Effector memory CD4-positive, alpha-beta T cell (primary cell): Measurements from ENCODE around the gene DDX46.
"Not testable (repeated sequence)": the region's sequence is repeated elsewhere in the genome, so short reads cannot be mapped to it uniquely, and the experiment has no call there.

ENCODE experiments used
- DNase-seq, 3 donors: peaks; one replicate each; pipeline ENCODE4 v3.0.0-alpha.2; 2020
- H3K27ac ChIP-seq: 2 replicates; pipeline ENCODE4 v1.7.0; 2013; ENCODE audit warnings: mild to moderate bottlenecking, low read length, moderate library complexity; ENCODE audit not compliant: insufficient read depth, poor library complexity, severe bottlenecking
- H3K27me3 ChIP-seq: replicated peaks from 2 replicates; pipeline ENCODE4 v1.7.0; 2013; ENCODE audit warnings: mild to moderate bottlenecking, low read length; ENCODE audit not compliant: insufficient read depth, control insufficient read depth, poor library complexity, severe bottlenecking
- H3K36me3 ChIP-seq: 2 replicates; pipeline ENCODE4 v1.7.0; 2013; ENCODE audit warnings: mild to moderate bottlenecking, low read length, moderate library complexity; ENCODE audit not compliant: control insufficient read depth, insufficient read depth
- H3K4me1 ChIP-seq: 2 replicates; pipeline ENCODE4 v1.7.0; 2013; ENCODE audit warnings: low read length, mild to moderate bottlenecking; ENCODE audit not compliant: control insufficient read depth, insufficient read depth, poor library complexity, severe bottlenecking
- H3K4me3 ChIP-seq: 2 replicates; pipeline ENCODE4 v1.7.0; 2013; ENCODE audit warnings: low read length, low read depth, mild to moderate bottlenecking; ENCODE audit not compliant: insufficient read depth, poor library complexity, severe bottlenecking
- H3K9me3 ChIP-seq: 2 replicates; pipeline ENCODE4 v1.7.0; 2013; ENCODE audit warnings: mild to moderate bottlenecking, low read length, moderate library complexity; ENCODE audit not compliant: control insufficient read depth

Gene DDX46

GRCh38 chr5:134738963-134739661 lies 19.5 kb upstream of the DDX46 start:
- DNase-seq = peak in 1 of 3 donors; percentile 6
- H3K27me3 ChIP-seq = no peaks in the 10 kb centered on the region
- peak overlapping the region; percentile 93 for H3K27ac ChIP-seq
- H3K36me3 ChIP-seq = peaks cover 9% of the 10 kb centered on the region
- peak overlapping the region; percentile 76 for H3K4me3 ChIP-seq
- H3K9me3 ChIP-seq = no peaks in the 10 kb centered on the region
- H3K4me1 ChIP-seq = peaks cover 3% of the 10 kb centered on the region

- DNase-seq = no peak
- peaks cover 9% of the 10 kb centered on the region for H3K36me3 ChIP-seq
- peaks cover 3% of the 10 kb centered on the region for H3K4me1 ChIP-seq
- H3K4me3 ChIP-seq = no peak overlapping the region
- H3K27me3 ChIP-seq = no peaks in the 10 kb centered on the region
- H3K27ac ChIP-seq = no peak overlapping the region
- no peaks in the 10 kb centered on the region for H3K9me3 ChIP-seq
Observed at GRCh38 chr5:134741052-134741451, 17.5 kb upstream of the DDX46 start.

GRCh38 chr5:134742134-134742533 lies 16.4 kb upstream of the DDX46 start:
- H3K4me1 ChIP-seq = peaks cover 3% of the 10 kb centered on the region
- peaks cover 9% of the 10 kb centered on the region for H3K36me3 ChIP-seq
- DNase-seq = no peak
- H3K27me3 ChIP-seq = no peaks in the 10 kb centered on the region
- H3K4me3 ChIP-seq = no peak overlapping the region
- H3K9me3 ChIP-seq = no peaks in the 10 kb centered on the region
- no peak overlapping the region for H3K27ac ChIP-seq

- Histone ChIP-seq H3K27me3 (no peaks in the 10 kb centered on the region), H3K9me3 (no peaks in the 10 kb centered on the region), H3K36me3 (peaks cover 6% of the 10 kb centered on the region), H3K4me1 (no peaks in the 10 kb centered on the region), H3K4me3 (no peak overlapping the region), H3K27ac (no peak overlapping the region)
- no peak for DNase-seq
Observed at GRCh38 chr5:134749415-134749814, 9.2 kb upstream of the DDX46 start.

GRCh38 chr5:134758176-134758503 lies 439 bp upstream of the DDX46 start:
- no peak for DNase-seq
- peak overlapping the region; percentile 99 for H3K4me3 ChIP-seq
- no peaks in the 10 kb centered on the region for H3K36me3 ChIP-seq
- H3K4me1 ChIP-seq = peaks cover 6% of the 10 kb centered on the region
- peak overlapping the region; percentile 52 for H3K27ac ChIP-seq
- H3K9me3 ChIP-seq = no peaks in the 10 kb centered on the region
- no peaks in the 10 kb centered on the region for H3K27me3 ChIP-seq

- H3K36me3 ChIP-seq = peaks cover 58% of the 10 kb centered on the region
- H3K4me3 ChIP-seq, H3K9me3 ChIP-seq: not testable (repeated sequence)
Observed at GRCh38 chr5:134767528-134768291, 9.1 kb downstream of the DDX46 start.

GRCh38 chr5:134769206-134769605 lies 10.6 kb downstream of the DDX46 start:
- Histone ChIP-seq H3K27ac (no peak overlapping the region), H3K4me3 (no peak overlapping the region), H3K27me3 (no peaks in the 10 kb centered on the region), H3K4me1 (no peaks in the 10 kb centered on the region), H3K36me3 (peaks cover 66% of the 10 kb centered on the region), H3K9me3 (no peaks in the 10 kb centered on the region)
- DNase-seq = no peak

More at GRCh38 chr5:134767528-134768291, 9.1 kb downstream of the DDX46 start:
- DNase-seq, H3K4me1 ChIP-seq, H3K27ac ChIP-seq, H3K27me3 ChIP-seq: not testable (repeated sequence)

- Histone ChIP-seq H3K27ac (no peak overlapping the region), H3K27me3 (no peaks in the 10 kb centered on the region), H3K4me1 (no peaks in the 10 kb centered on the region), H3K36me3 (peaks cover 68% of the 10 kb centered on the region), H3K9me3 (no peaks in the 10 kb centered on the region), H3K4me3 (no peak overlapping the region)
- DNase-seq = no peak
Observed at GRCh38 chr5:134772461-134773125, 14.0 kb downstream of the DDX46 start.

- DNase-seq = no peak
- peaks cover 67% of the 10 kb centered on the region for H3K36me3 ChIP-seq
- no peaks in the 10 kb centered on the region for H3K4me1 ChIP-seq
- H3K4me3 ChIP-seq = no peak overlapping the region
- H3K27ac ChIP-seq = no peak overlapping the region
- no peaks in the 10 kb centered on the region for H3K27me3 ChIP-seq
- no peaks in the 10 kb centered on the region for H3K9me3 ChIP-seq
Observed at GRCh38 chr5:134777366-134777765, 18.8 kb downstream of the DDX46 start.
